ENCODE results near the gene SPTBN1. TPM values are rescaled to one million over a fixed set of nuclear protein-coding genes. Genes with fewer than 3 reads are reported as not detected.

The SPTBN1 gene
- total RNA-seq, 6 experiments from 2014 or later = 128 to 169 (median 159) TPM

- no peak for TF ChIP-seq CTCF (IDR thresholded peaks at IDR 0.05)
- Mint-ChIP-seq H3K27ac (peak overlapping the region; percentile 9; the same call in 1 of the 2 replicates), H3K36me3 (ENCODE audit: low read depth) (peaks cover 24% of the 10 kb centered on the region), H3K4me1 (ENCODE audit: low read depth) (peaks cover 37% of the 10 kb centered on the region), H3K9me3 (no peaks in the 10 kb centered on the region), H3K4me3 (no peak overlapping the region), H3K27me3 (ENCODE audit: insufficient read depth) (0 out of 2 replicates have a peak, but pooled peaks cover 2% of the 10 kb centered on the region)
- DNase-seq = no peak
Observed at GRCh38 chr2:54534625-54535024, 78.5 kb downstream of the SPTBN1 start.

GRCh38 chr2:54535599-54536195, 79.6 kb downstream of the SPTBN1 start:
- H3K27me3 Mint-ChIP-seq (ENCODE audit: insufficient read depth) = 0 out of 2 replicates have a peak, but pooled peaks cover 2% of the 10 kb centered on the region

GRCh38 chr2:54536720-54537119, 80.6 kb downstream of the SPTBN1 start:
- Mint-ChIP-seq H3K27ac (no peak overlapping the region), H3K4me1 (ENCODE audit: low read depth) (peaks cover 24% of the 10 kb centered on the region), H3K4me3 (no peak overlapping the region), H3K36me3 (ENCODE audit: low read depth) (peaks cover 15% of the 10 kb centered on the region; the same call in 1 of the 2 replicates), H3K27me3 (ENCODE audit: insufficient read depth) (0 out of 2 replicates have a peak, but pooled peaks cover 2% of the 10 kb centered on the region), H3K9me3 (no peaks in the 10 kb centered on the region)
- no peak for TF ChIP-seq CTCF (IDR thresholded peaks at IDR 0.05)
- no peak for DNase-seq

More at GRCh38 chr2:54535599-54536195, 79.6 kb downstream of the SPTBN1 start:
- no peak for TF ChIP-seq CTCF (IDR thresholded peaks at IDR 0.05)
- H3K4me1 Mint-ChIP-seq (ENCODE audit: low read depth) = peaks cover 34% of the 10 kb centered on the region
- peaks cover 19% of the 10 kb centered on the region; the same call in 1 of the 2 replicates for H3K36me3 Mint-ChIP-seq (ENCODE audit: low read depth)
- H3K4me3 Mint-ChIP-seq = no peak overlapping the region
- H3K27ac Mint-ChIP-seq = no peak overlapping the region
- no peak for DNase-seq
- no peaks in the 10 kb centered on the region for H3K9me3 Mint-ChIP-seq

- TF ChIP-seq CTCF (IDR thresholded peaks at IDR 0.05) = no peak
- H3K9me3 Mint-ChIP-seq = no peaks in the 10 kb centered on the region
- H3K27ac Mint-ChIP-seq = no peak overlapping the region
- H3K27me3 Mint-ChIP-seq (ENCODE audit: insufficient read depth) = peaks cover 2% of the 10 kb centered on the region; the same call in 1 of the 2 replicates
- peaks cover 11% of the 10 kb centered on the region; the same call in 1 of the 2 replicates for H3K4me1 Mint-ChIP-seq (ENCODE audit: low read depth)
- H3K36me3 Mint-ChIP-seq (ENCODE audit: low read depth) = peaks cover 24% of the 10 kb centered on the region
- DNase-seq = no peak
- no peak overlapping the region for H3K4me3 Mint-ChIP-seq
Observed at GRCh38 chr2:54538537-54538936, 82.4 kb downstream of the SPTBN1 start.

- TF ChIP-seq CTCF (IDR thresholded peaks at IDR 0.05) = no peak
- Mint-ChIP-seq H3K27me3 (ENCODE audit: insufficient read depth) (peaks cover 2% of the 10 kb centered on the region; the same call in 1 of the 2 replicates), H3K36me3 (ENCODE audit: low read depth) (peaks cover 24% of the 10 kb centered on the region), H3K27ac (no peak overlapping the region), H3K4me1 (ENCODE audit: low read depth) (peaks cover 5% of the 10 kb centered on the region; the same call in 1 of the 2 replicates), H3K4me3 (no peak overlapping the region), H3K9me3 (no peaks in the 10 kb centered on the region)
- DNase-seq = no peak
Observed at GRCh38 chr2:54539683-54540082, 83.6 kb downstream of the SPTBN1 start.
